SK-N-SH treated with all-trans-retinoic acid at 6 μM for 48 hours (cell line): ENCODE data around the gene CNN2.

Experiments used
- ATAC-seq: fragments of 200-7000 bp; cut with Tn5 transposase; 3 replicates; pipeline ENCODE4 v1.9.1; 2020; ENCODE audit warnings: mild to moderate bottlenecking, moderate library complexity
- ARNTL ChIP-seq: fragments of 450-650 bp; formaldehyde crosslinking; IDR thresholded peaks from 2 replicates; pipeline ENCODE4 v1.5.0; 2020; ENCODE audit warnings: low read depth, mild to moderate bottlenecking, moderate library complexity, borderline replicate concordance
- BACH2 ChIP-seq: fragments of 250-450 bp; sonication (Bioruptor Pico); IDR thresholded peaks from 2 replicates; pipeline ENCODE4 v1.9.0; 2021; ENCODE audit warnings: mild to moderate bottlenecking, borderline replicate concordance
- CREB5 ChIP-seq: fragments of 250-450 bp; sonication (Bioruptor Pico); IDR thresholded peaks from 2 replicates; pipeline ENCODE4 v1.5.1; 2020; ENCODE audit warnings: low read depth, mild to moderate bottlenecking, moderate library complexity
- CSDC2 ChIP-seq: fragments of 250-450 bp; sonication (Bioruptor Pico); IDR thresholded peaks from 2 replicates; pipeline ENCODE4 v1.5.0; 2020; ENCODE audit warnings: mild to moderate bottlenecking, moderate library complexity
- CSRNP3 ChIP-seq: fragments of 250-450 bp; sonication (Bioruptor Pico); IDR thresholded peaks from 2 replicates; pipeline ENCODE4 v1.5.1; 2021; ENCODE audit warnings: mild to moderate bottlenecking, moderate library complexity
- ESRRG ChIP-seq: fragments of 250-450 bp; sonication (Bioruptor Pico); IDR thresholded peaks from 2 replicates; pipeline ENCODE4 v1.6.1; 2021; ENCODE audit warnings: mild to moderate bottlenecking
- GLIS3 ChIP-seq: fragments of 250-450 bp; sonication (Bioruptor Pico); IDR thresholded peaks from 2 replicates; pipeline ENCODE4 v1.5.0; 2020; ENCODE audit warnings: mild to moderate bottlenecking, moderate library complexity
- ISL1 ChIP-seq: fragments of 250-450 bp; sonication (Bioruptor Pico); IDR thresholded peaks from 2 replicates; pipeline ENCODE4 v2.1.2; 2022; ENCODE audit warnings: mild to moderate bottlenecking, moderate library complexity
- OSR1 ChIP-seq: fragments of 250-450 bp; sonication (Bioruptor Pico); IDR thresholded peaks from 2 replicates; pipeline ENCODE4 v1.8.0; 2022; ENCODE audit warnings: moderate library complexity, mild to moderate bottlenecking, inconsistent platforms
- PATZ1 ChIP-seq: fragments of 250-450 bp; sonication (Bioruptor Pico); IDR thresholded peaks from 2 replicates; pipeline ENCODE4 v1.8.0; 2020; ENCODE audit warnings: mild to moderate bottlenecking, moderate library complexity, borderline replicate concordance
- PPARA ChIP-seq: fragments of 250-450 bp; sonication (Bioruptor Pico); IDR thresholded peaks from 2 replicates; pipeline ENCODE4 v1.5.0; 2020; ENCODE audit warnings: mild to moderate bottlenecking, borderline replicate concordance
- RARB ChIP-seq: fragments of 250-450 bp; sonication (Bioruptor Pico); IDR thresholded peaks from 2 replicates; pipeline ENCODE4 v1.8.0; 2021; ENCODE audit warnings: mild to moderate bottlenecking, moderate library complexity
- SNAI2 ChIP-seq: fragments of 250-450 bp; sonication (Bioruptor Pico); IDR thresholded peaks from 2 replicates; pipeline ENCODE4 v1.5.0; 2020; ENCODE audit warnings: mild to moderate bottlenecking, moderate library complexity
- TCF4 ChIP-seq: fragments of 250-450 bp; sonication (Bioruptor Pico); IDR thresholded peaks from 2 replicates; pipeline ENCODE4 v1.8.0; 2021; ENCODE audit warnings: mild to moderate bottlenecking, moderate library complexity, borderline replicate concordance
- TOX ChIP-seq: fragments of 250-450 bp; sonication (Bioruptor Pico); IDR thresholded peaks from 2 replicates; pipeline ENCODE4 v1.8.0; 2021; ENCODE audit warnings: mild to moderate bottlenecking, moderate library complexity, borderline replicate concordance
- ZC3H10 ChIP-seq: fragments of 250-450 bp; sonication (Bioruptor Pico); IDR thresholded peaks from 2 replicates; pipeline ENCODE4 v1.5.1; 2021; ENCODE audit warnings: mild to moderate bottlenecking, moderate library complexity
- ZFP3 ChIP-seq: fragments of 250-450 bp; sonication (Bioruptor Pico); IDR thresholded peaks from 2 replicates; pipeline ENCODE4 v1.5.0; 2020; ENCODE audit warnings: mild to moderate bottlenecking, moderate library complexity
- ZFP30 ChIP-seq: fragments of 450-650 bp; formaldehyde crosslinking; IDR thresholded peaks from 2 replicates; pipeline ENCODE4 v1.5.0; 2022; ENCODE audit warnings: mild to moderate bottlenecking, moderate library complexity
- ZNF565 ChIP-seq: fragments of 450-650 bp; formaldehyde crosslinking; conservative IDR thresholded peaks from 2 replicates; pipeline ENCODE4 v1.5.0; 2020; ENCODE audit warnings: low read depth, mild to moderate bottlenecking, moderate library complexity
- ZNF70 ChIP-seq: fragments of 450-650 bp; formaldehyde crosslinking; IDR thresholded peaks from 2 replicates; pipeline ENCODE4 v1.5.0; 2020; ENCODE audit warnings: mild to moderate bottlenecking, moderate library complexity
- ZNF8 ChIP-seq: fragments of 450-650 bp; formaldehyde crosslinking; IDR thresholded peaks from 2 replicates; pipeline ENCODE4 v1.5.0; 2020; ENCODE audit warnings: mild to moderate bottlenecking, moderate library complexity
- TF ChIP-seq, protein P1 (sequence below): fragments of 250-450 bp; sonication (Bioruptor Pico); IDR thresholded peaks from 2 replicates; pipeline ENCODE4 v1.5.0; 2020; ENCODE audit warnings: mild to moderate bottlenecking, moderate library complexity
- TF ChIP-seq, protein P2 (sequence below): fragments of 250-450 bp; sonication (Bioruptor Pico); IDR thresholded peaks from 2 replicates; pipeline ENCODE4 v1.8.0; 2021; ENCODE audit warnings: low read depth, mild to moderate bottlenecking, moderate library complexity, borderline replicate concordance

The CNN2 gene

DNA sequence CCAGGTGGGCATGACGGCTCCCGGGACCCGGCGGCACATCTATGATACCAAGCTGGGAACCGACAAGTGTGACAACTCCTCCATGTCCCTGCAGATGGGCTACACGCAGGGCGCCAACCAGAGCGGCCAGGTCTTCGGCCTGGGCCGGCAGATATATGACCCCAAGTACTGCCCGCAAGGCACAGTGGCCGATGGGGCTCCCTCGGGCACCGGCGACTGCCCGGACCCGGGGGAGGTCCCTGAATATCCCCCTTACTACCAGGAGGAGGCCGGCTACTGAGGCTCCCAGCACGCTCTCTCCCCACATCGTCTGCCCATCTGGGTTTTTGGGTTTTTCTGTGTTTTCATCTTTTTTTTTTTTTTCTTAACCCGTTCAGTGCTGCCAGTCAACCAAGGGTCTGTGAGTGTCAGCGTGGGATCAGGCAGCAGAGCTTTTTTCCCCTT is 11.2 kb downstream of the CNN2 start:
- TF ChIP-seq CREB5 (CRISPR knock-in tag) (no peak), ZNF70 (no peak)
- TF ChIP-seq, all 23 proteins: peak for 0
- ATAC-seq = no peak

GRCh38 chr19:1038978-1039645 is 12.7 kb downstream of the CNN2 start:
- TF ChIP-seq RARB (CRISPR knock-in tag) = no peak
- TF ChIP-seq ZFP3 (CRISPR knock-in tag) = peak; percentile 100
- peak; percentile 0; the same call in 2 of the 3 replicates for ATAC-seq

- no peak for TF ChIP-seq ESRRG (CRISPR knock-in tag)
- TF ChIP-seq BACH2 (CRISPR knock-in tag) = no peak
- peak; percentile 89 for TF ChIP-seq GLIS3 (CRISPR knock-in tag)
- no peak for TF ChIP-seq ARNTL (CRISPR knock-in tag)
- TF ChIP-seq ISL1 = no peak
- peak; percentile 84 for TF ChIP-seq ZC3H10 (CRISPR knock-in tag)
- TF ChIP-seq ZNF8 (CRISPR knock-in tag) = no peak
- TF ChIP-seq ZNF565 = no peak
- no peak for TF ChIP-seq TCF4 (CRISPR knock-in tag)
- TF ChIP-seq, protein P1, sequence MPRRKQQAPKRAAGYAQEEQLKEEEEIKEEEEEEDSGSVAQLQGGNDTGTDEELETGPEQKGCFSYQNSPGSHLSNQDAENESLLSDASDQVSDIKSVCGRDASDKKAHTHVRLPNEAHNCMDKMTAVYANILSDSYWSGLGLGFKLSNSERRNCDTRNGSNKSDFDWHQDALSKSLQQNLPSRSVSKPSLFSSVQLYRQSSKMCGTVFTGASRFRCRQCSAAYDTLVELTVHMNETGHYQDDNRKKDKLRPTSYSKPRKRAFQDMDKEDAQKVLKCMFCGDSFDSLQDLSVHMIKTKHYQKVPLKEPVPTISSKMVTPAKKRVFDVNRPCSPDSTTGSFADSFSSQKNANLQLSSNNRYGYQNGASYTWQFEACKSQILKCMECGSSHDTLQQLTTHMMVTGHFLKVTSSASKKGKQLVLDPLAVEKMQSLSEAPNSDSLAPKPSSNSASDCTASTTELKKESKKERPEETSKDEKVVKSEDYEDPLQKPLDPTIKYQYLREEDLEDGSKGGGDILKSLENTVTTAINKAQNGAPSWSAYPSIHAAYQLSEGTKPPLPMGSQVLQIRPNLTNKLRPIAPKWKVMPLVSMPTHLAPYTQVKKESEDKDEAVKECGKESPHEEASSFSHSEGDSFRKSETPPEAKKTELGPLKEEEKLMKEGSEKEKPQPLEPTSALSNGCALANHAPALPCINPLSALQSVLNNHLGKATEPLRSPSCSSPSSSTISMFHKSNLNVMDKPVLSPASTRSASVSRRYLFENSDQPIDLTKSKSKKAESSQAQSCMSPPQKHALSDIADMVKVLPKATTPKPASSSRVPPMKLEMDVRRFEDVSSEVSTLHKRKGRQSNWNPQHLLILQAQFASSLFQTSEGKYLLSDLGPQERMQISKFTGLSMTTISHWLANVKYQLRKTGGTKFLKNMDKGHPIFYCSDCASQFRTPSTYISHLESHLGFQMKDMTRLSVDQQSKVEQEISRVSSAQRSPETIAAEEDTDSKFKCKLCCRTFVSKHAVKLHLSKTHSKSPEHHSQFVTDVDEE (CRISPR knock-in tag) = no peak
- TF ChIP-seq, protein P2, sequence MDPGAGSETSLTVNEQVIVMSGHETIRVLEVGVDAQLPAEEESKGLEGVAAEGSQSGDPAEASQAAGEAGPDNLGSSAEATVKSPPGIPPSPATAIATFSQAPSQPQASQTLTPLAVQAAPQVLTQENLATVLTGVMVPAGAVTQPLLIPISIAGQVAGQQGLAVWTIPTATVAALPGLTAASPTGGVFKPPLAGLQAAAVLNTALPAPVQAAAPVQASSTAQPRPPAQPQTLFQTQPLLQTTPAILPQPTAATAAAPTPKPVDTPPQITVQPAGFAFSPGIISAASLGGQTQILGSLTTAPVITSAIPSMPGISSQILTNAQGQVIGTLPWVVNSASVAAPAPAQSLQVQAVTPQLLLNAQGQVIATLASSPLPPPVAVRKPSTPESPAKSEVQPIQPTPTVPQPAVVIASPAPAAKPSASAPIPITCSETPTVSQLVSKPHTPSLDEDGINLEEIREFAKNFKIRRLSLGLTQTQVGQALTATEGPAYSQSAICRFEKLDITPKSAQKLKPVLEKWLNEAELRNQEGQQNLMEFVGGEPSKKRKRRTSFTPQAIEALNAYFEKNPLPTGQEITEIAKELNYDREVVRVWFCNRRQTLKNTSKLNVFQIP = no peak
- TF ChIP-seq PPARA = no peak
- TF ChIP-seq CREB5 (CRISPR knock-in tag) = no peak
- TF ChIP-seq CSRNP3 (CRISPR knock-in tag) = 0 out of 2 replicates have a peak, but pooled peaks have one; percentile 23
- TF ChIP-seq RARB (CRISPR knock-in tag) = peak; percentile 81
- TF ChIP-seq PATZ1 (CRISPR knock-in tag) = peak; percentile 83; the same call in 1 of the 2 replicates
- no peak for TF ChIP-seq ZFP3 (CRISPR knock-in tag)
- no peak for TF ChIP-seq OSR1 (CRISPR knock-in tag)
- peak; percentile 77; the same call in 1 of the 2 replicates for TF ChIP-seq CSDC2 (CRISPR knock-in tag)
- no peak for TF ChIP-seq ZNF70
- TF ChIP-seq TOX (CRISPR knock-in tag) = no peak; the same call in 1 of the 2 replicates
- no peak for TF ChIP-seq SNAI2 (CRISPR knock-in tag)
- no peak for TF ChIP-seq ZFP30
- ATAC-seq = peak; percentile 83
Observed at GRCh38 chr19:1039646-1040475, 13.5 kb downstream of the CNN2 start, which contains the start of gene ABCA7. ABCA7 (plus strand) TSS chr19:1040107; CDS start chr19:1041362, 1,255 bp downstream.
